NCI-H2227 (cell line): ENCODE measurements around the gene CLIC5.
"Not testable (repeated sequence)": the region's sequence is repeated elsewhere in the genome, so short reads cannot be mapped to it uniquely, and the experiment has no call there.

Experiments
- DNase-seq: peaks from one replicate; lab custom pipeline; 2025; ENCODE audit not compliant: unreplicated experiment; lab: John Stamatoyannopoulos, UW

CLIC5 gene

GRCh38 chr6:45929421-45930361 lies 86.0 kb downstream of the CLIC5 start:
- DNase-seq: peak; percentile 2

DNA sequence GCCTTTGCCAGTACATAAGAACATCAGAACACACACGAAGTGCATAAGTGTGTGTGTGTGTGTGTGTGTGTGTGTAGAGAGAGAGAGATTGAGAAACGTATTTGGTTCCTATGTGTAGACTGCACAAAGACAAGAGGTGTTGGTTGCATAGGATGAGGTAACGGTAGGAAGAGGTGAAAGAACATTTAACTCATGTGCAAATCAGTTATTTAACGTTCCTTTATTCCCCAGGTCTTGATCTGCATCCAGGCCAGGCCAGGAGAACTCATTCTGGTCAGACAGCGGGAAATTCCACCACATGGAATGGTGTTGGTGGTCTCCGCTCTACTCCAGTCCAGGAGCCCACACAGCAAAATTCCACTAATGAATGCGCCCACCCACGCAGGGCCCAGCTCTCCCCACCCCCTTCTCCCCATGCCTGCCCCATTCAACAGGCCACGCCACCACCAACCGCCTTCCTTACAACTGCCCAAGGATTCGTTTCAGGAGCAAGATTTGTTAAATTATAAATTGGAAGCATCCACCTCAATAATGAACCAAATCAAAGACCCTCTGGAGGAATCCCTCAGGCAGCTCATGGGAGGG lies 86.8 kb downstream of the CLIC5 start:
- no peak for DNase-seq

DNA sequence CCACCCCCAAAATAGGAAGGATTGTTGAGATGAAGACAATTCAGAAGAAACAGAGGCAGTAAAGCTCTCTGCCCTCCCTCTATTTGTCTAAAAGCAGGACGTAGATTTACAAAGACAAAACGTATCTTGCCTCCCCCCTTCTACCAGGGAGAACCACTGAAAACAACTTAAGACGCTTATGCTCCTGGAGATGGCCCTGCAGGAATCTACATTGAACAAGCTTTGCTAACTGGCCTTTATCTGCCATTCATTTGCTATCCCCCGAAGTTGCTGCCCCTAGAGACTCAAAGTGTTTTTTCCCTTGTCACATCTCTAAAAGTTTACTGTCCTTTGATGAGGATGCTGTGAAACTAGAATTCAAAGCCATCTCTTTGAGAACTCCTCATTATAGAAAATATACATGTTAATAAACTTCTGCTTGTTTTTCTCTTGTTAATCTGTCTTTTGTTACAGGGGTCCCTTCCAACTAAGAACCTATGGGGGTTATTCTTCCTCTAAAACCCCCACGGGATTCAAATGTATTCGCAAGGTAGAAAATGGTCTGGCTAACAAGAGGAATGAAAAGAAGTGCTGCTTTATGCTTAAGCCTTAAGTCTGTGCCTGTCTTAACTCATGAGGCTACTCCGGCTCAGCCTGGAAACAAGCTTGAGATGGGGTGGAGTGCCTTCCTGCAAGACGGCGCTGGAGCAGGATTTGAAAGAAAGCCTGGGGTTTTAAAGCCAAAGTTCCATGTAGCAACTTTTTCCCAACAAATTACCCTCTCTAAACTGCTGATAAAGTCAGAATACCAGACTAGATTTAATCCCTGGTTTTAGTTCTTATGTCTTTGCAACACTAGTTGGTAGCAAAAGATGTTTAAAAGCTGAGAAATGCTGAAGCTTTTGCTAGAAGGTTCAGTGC lies 88.0 kb downstream of the CLIC5 start:
- no peak for DNase-seq

- DNase-seq: not testable (repeated sequence)
These were observed 89.2 kb downstream of the CLIC5 start for GRCh38 chr6:45926423-45926822.

- no peak for DNase-seq
These were observed 90.8 kb downstream of the CLIC5 start for GRCh38 chr6:45924763-45925342.

DNA sequence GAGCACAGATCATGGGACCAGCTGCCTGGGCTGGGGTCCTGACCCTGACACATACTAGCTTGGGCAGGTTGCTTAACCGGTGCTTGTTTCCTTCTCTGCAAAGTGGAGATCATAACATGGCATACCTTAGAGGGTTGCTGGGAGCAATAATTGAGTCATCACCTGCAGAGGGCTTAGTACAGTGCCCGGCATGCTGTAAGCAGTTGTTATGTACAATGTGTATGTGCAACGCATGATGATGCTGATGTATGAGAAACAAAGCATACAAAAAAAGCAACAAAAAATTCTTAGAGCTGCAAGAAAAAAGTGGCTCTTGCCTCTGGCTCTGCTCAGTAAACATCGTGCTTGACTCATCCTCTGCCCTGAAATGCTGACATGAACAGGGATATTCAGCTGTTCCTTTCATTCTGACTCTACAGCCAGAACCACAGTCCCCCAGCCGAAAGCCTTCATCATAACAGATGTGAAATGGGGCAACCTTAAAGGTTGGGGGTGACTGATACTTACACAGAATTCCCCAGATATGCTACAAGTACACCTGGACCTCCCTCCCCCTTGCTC lies 91.7 kb downstream of the CLIC5 start:
- DNase-seq: no peak

DNA sequence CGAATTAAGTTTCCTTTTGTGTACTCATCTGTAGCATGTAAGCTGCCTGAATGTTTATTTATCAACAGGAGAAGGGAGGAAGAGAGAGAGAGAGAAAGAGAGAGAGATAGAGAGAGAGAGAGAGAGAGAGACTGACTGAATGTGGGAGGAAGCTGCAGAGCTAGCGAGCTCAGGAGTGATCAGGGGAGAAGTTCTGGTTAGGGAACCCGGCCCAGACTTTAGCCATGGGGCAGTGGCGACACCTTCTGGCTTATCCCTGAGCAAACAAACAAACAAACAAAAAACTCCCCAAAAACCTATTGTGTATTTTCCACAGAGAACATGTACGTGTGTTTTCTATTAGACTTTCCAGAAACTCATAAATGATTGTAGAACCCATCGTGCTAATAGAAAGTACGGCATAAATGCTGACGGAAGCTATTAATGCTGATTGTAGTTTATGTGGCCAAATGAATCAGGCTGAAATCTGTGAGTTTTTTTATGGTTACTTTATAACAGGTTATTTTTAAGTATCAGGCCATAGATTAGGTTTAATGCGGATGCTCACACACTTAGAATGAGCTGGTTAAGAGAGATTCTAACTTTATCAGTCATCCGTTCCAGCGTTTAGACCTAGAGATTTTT lies 92.8 kb downstream of the CLIC5 start:
- peak; percentile 69 for DNase-seq

- DNase-seq: no peak
These were observed 93.9 kb downstream of the CLIC5 start for GRCh38 chr6:45921691-45922281.

GRCh38 chr6:45920819-45921511 lies 94.7 kb downstream of the CLIC5 start:
- DNase-seq: no peak

GRCh38 chr6:45917439-45917838 lies 98.2 kb downstream of the CLIC5 start:
- no peak for DNase-seq

GRCh38 chr6:45916692-45917091 lies 99.0 kb downstream of the CLIC5 start:
- DNase-seq: no peak

DNA sequence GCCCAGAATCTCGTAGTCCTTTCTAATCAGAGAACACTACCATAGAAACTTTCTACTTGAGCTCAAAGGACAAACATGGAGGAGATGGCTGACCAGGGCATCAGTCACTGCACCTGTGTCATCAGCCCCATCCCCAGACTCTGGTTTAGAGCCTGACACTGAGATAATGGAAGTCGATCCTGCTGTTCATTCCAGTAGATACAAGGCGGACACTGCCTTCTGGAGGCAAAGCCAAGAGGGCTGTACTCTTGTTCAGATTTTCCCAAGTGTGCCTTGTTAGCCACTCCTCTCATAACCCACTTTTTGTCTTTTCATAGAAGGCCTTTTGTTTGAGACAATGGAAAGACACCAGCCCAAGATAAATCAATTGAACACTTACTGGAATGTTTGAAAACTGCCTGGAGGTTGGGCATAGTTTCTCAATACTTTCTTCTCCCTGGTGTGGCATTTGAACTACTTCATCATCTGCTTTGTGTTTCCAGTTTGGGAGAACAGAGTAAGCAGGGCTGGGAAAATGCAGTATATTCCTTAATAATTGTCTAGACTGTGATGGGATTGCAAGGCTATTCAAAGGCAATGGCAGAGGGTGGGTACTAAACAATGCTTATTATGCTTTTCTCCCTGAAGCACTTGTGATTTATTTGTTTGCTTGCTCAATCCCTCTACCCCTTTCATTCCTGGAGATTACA lies 99.7 kb downstream of the CLIC5 start:
- no peak for DNase-seq

- DNase-seq: no peak
These were observed 104.0 kb downstream of the CLIC5 start for GRCh38 chr6:45911691-45912090.

DNA sequence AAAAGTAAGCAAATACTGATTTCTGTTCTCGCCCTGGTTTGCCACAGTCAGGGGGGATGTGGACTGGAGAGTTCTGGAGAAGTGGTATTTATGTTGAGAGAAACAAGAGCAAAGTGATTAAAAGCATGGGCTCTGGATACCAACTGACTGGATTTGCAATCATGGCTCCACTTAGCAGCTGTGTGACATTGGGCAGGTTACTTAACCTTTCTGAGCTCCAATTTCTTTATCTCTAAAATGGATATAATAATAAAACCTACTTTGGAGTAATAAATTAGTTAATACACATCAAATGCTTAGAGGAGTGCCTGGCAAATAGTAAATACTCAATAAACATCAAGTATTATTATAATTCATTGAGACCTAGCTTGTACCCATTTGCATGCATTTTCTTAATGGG lies 111.7 kb downstream of the CLIC5 start:
- DNase-seq: no peak

- DNase-seq: no peak
These were observed 112.7 kb downstream of the CLIC5 start for GRCh38 chr6:45902984-45903383.

GRCh38 chr6:45901767-45902650 lies 113.7 kb downstream of the CLIC5 start:
- DNase-seq: no peak

- no peak for DNase-seq
These were observed 114.6 kb downstream of the CLIC5 start for GRCh38 chr6:45900808-45901752.
